NCI-H1930 (cell line): Measurements from ENCODE around the gene SKIC8.

Source experiments
- DNase-seq, 2 experiments: peaks; one replicate each; lab custom pipeline; 2025; lab: John Stamatoyannopoulos, UW

Gene SKIC8

DNA sequence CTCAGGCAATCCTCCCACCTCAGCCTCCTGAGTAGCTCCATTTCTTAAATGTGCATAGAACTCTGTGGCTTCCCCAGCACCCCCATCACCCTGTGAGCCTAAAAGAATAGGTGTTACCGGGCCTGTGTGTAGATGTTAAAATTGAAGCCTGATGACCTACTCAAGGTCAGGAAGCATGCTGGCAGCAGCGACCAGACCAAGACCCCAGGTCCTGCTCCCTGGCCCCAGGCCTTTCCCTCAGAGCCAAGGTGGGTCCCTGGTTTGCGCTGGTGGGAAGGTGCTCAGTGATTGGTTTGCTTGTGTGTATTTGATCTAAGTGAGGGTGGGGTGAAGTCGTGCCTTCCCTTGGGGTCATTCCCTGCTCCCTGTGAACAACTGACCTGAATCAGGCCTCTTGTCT, 22.4 kb upstream of the SKIC8 start:
- DNase-seq: no peak

DNA sequence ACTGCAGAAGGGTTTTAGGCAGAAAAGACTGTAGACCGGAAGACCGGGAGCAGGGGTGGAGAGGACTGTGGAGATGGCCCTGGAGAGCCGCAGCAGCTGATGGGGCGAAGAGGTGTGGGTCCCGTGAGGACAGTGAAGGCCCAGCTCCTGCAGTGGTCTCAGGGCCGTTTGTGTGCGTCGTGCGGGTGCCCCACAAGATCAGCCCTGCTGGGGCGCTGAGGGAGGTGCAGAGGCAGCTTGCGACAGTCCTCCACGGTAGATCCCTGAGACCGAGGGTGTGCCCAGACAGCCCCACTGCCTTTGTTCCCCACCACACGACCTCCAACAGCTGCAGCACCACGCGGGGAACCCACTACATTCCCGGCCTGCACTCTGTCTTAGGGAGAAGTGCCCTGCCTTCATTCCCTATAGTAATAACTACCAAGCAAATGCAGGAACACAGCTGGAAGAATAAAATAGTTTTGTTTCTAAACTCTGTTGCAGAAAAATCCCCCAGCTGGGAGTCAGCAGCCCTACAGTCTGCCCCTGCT, 21.7 kb upstream of the SKIC8 start:
- DNase-seq: no peak

DNA sequence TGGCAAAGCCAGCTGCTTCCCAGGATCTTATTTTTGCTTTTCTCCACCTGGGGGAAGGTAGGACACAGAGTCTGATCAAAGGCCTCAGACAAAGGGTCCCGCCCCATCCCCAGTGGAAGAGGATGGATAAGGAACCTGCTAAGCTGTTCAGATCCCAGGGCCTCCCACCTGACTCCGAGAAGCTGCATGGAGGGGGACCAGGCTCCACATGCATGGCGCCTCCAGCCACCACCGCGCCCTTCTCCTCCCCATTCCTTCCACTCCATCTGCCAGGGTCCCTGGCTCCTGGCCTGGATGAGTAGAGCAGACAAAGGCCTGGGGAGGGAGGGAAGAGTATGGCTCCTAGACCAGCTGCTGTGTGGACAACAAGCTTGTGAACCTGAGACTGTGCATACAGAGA, 20.8 kb upstream of the SKIC8 start:
- no peak for DNase-seq

DNA sequence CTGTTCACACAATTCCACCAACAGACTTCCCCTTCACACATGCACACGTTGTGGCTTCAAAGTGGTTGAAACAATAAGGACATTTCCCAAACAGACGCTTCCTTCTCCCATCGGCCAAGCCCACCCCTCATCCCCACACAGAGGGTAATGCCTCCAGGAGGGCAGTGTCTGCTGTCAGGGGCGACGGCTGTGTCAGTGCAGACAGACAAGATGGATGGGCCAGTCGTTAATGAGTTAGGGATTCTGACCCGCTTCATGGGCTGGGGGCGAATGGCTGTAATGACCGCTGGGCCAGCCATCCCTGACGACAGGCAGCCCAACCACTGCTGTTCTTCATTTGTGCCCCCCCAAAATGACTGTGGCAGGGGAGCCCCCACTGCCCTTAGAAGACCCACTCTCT, 20.2 kb upstream of the SKIC8 start:
- no peak for DNase-seq

DNA sequence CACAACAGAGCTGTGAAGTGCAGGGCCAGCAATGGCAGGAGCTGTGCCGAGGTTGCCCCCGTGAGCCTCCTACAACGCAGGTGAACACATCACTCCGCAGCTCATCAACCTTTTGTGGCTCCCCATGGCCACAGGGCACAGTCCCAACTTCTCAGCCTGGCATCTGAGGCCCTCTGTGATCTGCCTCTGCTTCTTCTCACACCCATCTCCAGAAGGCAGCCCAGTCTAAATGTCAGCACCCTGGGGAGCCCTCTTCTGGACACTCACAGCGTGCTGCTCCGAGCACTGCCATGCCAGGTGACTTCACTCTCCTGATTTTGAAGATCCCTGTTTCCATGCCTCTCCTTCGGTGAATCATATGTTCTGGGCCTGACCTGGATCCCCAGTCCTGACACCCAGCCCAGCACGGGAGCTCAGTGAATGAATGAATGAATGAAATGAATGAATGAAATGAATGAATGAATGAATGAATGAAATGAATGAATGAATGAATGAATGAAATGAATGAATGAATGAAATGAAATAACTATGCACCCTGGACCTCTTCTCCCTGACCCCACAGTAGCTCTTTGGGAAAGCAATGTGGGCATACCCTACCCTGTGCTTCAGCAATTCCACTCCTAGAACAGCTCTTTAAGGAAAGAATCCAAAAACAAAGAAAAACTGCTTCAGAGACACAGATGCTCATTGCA, 17.9 kb upstream of the SKIC8 start:
- no peak for DNase-seq

DNA sequence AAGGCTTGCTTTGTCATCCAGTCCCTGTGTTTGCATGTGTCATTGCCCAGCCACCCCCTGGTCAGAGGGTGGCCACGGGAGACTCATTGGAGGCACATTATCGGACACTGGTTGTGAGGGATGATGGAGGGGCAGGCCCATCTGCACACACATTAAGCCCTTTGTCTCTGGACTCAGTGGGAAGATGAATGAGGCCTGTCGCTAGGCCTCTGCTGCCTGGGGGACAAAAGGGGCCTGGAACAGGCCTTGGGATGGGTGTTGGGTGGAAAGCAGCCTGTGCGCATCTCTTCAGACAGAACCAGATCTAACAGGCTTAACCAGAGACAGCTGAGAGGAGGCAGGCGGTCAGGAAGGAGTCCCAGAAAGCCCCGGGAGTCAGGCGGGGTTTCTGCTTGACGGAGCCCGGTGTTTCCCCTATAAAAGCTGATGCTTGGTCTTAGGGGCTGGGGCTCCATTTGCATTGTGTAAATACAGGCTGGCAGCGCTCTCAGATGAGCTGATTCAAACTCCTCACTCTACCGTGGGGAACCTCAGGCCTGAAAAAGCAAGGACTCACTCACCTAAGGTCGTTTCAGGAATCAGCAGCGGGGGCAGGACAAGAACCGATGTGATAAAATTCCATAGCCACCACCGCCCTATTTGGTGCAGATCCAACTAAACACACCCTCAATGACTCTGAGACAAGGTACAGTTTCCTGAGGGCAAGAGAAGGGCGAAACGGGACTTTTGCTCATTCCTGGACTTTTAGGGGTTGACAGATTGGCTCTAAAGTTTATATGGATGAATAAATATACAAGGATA, 17.1 kb upstream of the SKIC8 start:
- DNase-seq: no peak

DNA sequence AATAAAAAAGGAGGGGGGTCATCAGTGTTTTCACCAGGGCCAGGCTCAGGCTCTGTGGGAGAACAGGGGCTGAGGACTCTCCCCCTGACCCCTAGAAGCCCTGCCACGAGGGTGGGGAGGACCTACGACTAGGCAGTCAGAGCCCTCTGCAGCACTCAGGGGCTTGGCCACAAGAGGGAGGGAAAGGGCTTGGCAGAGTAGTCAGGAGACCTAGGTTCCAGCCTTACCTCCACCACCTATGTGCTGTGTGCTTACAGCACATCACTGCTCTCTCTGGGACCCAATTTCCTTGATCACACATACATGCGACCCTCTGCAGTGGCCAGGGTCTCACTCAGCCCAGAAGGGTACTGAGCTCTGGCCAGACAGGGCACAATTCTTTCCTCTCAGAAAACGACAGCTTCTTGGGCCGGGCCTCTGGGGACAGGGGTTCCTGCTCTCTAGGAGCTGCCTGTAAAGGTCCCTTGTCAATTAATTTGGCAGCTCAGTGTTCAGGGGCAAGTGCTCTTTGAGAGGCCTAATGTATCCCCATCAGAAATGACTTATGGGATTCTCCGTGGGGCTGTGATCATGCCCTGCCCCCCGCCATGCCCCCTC, 16.4 kb upstream of the SKIC8 start:
- no peak for DNase-seq

DNA sequence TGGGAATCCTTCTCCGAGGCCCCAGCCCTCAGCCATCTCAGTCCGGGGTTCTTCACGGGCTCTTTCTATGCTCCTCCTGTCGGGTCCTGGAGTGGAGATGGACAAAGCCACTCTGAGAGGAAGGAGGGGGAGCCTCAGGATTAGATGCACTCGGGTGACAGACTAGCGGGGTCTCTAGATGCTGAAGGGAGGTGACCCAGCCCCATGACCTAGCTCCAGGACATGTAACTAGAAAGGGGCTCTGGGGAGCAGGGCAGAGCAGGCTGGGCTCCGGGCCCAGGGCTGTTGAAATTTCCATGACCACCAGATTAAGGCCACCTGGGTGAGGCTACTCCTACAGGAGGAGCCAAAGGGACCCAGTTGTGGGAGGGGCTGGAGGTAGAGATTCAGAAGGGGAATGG, 14.8 kb upstream of the SKIC8 start:
- DNase-seq: no peak

DNA sequence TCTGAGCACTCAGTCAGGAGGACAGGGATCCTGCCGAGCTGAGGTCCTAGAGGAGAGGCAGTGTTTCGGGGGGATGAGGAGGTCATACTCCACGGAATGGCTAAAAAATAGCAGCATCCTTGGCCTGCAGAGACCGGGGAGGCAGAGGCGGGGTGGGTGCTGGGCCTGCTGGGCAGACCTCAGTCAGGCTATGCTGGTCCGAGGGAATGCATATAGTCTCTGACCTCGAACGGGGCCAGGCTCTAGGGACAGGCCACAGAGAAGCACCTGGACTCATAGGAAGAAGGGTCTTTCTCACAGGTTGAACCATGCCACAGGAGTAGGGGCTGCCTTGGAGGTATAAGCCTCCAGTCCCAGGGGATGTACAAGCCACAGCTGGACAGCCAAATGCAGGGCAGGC, 14.0 kb upstream of the SKIC8 start:
- DNase-seq: no peak

DNA sequence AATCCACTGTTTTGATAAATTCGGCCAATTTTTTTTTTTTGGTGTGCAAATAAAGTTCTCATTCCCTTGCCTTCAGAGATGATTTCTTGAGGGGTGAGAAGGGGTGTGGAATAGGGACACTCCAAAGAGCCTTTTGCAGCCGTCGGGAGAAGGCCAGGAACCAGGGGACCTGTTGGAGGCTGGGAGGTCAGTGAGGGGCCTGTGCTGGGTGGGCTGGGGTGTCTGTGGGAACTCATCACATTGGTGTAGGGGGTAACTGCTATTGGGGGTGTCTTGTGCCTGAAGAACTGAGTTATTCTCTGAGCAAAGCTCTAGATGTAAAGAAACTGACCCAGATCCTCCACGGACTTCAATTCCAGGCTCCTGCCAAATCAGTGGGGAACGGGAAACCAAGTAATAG, 13.5 kb upstream of the SKIC8 start:
- DNase-seq: no peak

DNA sequence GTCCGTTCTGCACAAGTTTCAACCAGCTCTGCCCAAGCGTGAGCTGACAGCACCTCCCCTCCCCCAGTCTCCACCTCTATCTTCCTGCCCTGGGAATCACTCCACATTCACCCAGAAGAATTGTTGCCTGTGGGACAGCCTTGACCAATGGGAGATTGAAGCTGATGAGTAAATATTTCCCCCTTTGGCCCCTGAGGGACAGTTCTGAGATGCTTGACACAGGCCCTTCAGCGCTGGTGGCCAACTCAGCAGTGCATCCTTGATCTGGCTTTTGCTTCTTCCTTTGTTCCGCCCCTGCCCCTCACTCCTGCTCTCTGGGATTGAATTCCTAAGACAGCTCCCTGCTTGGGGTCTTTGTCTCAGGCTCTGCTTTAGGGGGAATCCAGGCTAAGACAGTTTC, 13.1 kb upstream of the SKIC8 start:
- DNase-seq: no peak

DNA sequence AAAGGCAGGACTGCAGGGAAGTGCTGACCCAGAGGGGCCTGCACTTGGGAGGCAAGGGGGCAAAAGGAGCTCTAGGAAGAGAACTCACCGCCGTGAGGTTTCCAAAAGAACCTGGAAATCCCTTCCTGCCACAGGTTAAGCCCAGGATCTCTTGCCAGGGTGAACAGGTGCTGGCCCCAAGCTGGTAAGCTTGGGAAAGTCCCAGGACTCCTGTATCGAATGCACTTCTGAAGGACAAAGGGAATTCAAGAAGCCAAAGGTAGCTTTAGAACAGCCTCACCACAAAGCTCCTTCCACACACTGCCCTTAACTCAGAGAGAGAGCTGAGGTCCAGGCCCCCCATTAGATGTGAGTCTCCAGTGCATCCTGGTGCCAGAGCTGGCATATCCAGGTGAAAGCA, 11.9 kb upstream of the SKIC8 start:
- no peak for DNase-seq

DNA sequence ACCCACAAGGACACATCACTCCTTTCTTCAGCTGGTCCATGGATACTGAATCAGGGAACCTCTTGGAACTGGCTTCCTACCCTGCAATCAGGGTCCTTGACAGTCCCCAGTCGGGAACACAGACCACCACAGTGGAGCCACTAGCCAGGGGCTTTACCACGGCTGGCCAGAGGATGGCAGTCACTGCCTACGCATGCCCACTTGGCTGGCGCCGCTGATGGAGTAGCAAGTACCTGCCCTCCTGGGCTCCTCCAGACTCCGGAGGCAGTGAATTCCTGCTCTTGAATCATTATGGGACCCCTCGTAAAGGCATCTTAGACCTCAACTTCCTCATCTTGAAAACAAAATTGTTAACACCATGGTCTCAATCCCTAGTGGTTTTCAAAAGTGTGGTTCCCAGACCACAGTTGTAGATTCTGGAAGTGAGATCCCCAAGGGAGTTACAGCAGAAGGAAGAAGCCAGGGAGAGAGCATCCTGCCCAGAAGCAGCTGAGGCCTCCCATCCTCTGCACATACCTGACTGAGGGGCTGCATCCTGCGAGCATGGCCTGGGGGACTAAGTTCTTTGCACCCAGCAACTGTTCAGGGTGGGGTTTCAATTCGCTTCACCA, 9.1 kb upstream of the SKIC8 start:
- DNase-seq: peak; percentile 35 to 50

DNA sequence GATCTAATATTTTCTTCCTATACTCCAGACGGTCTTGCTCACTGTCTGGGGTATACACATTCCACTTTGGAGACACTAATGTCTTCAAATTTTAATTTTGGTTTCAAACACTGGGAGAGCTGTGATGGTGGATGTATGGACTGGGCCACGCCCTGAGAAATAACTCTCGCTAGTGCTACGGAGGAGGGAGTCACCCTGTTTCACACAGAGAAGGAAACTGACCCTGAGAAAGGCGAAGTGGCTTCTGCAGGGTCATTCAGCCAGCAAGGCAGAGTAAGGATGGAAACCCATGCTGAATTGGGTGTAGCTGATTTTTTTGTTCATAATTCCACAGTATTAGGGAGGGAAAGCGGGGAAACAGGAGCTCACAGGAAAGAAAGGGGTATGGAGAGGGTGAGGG, 8.6 kb upstream of the SKIC8 start:
- DNase-seq: no peak

DNA sequence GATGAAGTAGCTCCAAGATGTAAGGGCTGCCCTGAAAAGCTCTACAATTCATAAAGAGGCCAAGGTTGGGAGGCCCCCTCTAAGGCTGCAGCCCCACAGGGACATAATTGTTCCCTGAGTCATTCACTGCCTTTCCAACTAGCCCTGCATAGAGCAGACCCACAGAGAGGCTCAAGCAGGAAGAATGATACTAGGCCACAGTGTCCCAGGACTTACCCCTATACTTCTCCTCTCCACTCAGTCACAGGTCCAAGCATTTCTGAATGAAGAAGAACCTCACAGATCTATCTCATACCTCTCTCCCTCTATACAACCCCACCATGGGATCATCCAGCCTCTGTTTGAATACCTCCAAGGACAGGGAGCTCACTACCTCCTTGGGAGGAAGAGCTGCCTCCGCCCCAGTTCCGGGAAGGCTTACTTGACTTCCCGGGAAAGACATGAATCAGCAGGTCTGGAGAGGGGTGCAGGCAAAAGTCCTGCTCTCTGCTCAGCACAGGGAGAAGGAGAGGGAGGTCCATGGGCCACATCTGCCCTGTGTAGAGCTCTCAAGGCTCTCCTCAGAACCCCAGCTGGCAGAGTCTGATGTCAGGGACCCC, 6.9 kb upstream of the SKIC8 start:
- DNase-seq: no peak

DNA sequence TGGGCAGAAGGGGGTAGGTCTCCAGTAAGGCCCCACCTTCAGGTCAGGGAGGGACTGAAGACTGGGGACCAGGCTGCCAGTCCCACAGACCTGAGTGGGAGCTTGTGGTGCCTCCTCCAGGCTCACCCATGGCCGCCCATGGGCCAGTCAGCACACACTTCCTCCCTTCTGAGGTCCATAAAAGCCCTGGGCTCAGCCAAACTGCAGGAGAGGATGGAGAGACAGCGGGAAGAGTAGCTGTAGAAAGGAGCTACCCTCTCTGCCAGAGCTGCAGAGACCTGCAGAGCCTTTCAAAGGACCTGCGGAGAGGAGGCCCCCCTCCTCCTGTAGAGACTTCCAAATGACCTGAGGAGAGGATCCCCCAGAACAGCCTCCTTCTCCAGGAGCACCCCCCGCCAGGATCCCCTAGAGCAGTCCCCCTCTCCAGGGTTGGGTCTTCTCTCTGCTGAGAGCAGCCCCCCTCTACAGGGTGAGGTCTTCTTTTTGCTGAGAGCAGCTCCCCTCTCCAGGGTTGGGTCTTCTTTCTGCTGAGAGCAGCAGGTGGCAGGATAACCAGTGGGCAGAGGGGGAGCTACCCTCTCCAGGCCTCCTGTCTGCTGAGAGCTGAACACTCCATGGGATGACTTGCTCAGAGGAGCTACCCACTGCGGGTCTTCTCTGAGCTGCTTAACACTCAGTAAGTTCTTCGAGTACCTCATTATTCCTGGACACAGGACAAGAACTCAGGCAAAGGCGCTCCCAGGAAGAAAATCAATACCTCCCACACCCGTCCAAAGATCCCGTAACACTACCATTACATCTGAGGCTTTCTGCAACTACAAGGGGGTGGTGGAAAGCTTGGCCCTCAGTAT, 5.0 kb upstream of the SKIC8 start:
- DNase-seq: no peak

DNA sequence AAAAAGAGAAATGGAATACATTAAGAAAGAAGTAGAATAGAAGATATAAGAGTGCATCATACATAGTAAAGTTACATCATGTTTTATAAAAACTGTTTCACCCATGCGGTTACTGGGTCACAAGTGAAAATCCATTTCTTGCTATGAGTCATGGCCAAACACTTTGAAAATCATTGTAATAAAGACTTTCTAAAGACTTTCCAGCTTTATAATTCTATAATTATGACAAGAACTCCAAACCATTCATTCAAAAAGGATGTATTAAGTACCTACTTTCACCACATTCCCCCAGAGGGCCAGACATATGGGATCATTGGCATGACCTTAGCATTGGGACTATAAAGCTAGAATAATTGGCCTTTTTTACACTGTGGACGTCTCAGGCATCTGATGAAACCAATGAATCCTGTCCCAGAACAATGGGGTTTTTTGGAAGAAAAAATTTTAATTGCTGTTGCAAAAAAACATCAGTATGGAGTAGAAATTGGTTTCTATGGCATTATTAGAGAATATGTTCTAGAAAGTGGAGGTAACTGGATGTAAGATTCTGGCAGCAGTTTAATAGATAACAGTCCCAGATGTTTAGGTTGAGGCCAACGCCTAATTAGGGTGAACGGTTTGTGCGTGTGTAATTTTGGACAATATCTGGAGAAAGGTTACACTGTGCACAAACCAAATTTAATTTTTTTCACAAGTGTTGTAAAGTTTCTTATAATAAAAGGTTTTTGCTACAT, 3.3 kb upstream of the SKIC8 start:
- DNase-seq: no peak

DNA sequence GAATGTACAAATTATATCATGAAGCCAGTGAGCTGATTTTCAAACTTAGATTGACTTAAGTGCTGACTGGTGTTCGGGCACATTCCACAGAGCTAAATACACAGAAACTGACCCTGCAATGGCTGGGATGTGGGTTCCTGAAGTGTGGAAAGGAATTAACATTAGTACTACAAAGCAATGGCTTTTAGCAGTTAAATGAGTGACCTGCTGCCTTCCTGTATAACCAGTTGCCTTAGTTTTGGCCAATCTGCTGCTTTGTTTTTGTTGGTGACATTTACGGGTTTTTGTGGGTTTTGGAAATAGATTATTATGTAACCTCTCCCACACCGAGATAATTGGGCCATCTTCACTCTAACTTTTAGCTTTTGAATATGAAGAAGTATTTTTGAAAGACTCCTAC, 2.4 kb upstream of the SKIC8 start:
- DNase-seq: no peak

DNA sequence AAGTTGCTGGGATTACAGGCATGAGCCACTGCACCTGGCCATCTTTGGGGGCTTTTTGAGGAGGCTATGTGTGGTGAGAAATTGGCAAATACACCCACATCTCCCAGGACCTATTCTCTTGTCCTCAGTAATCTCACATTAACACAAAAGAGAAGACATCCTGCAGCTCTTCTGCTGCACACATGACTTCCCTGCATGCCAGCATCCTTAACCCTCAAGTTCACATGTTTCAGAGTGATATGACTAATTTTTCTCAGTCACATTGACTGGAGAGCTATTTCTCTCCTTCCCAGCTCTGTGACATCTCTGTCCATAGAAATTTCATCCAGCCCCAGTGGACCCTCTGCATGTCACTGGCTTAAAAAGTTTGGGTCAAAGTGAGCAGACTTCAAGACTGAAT, 1.9 kb upstream of the SKIC8 start:
- DNase-seq: no peak

DNA sequence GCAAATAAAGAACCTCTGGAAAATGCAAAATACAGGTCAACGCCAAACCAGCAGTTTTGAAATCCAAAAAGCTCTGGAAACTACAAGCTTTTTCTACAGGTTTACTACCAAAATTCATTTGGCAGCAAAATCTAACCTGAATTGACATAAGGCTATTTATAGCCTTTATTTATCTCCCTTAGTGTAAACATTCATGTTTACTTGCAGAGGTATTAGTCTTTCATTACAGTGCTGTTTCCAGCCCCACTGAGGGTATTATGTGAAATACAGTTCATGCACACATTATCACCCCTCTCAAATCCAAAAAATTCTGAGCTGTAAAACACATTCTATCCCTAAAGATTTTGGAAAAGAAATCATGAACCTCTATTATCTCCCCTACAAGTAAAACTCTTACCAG, 7.2 kb downstream of the SKIC8 start:
- DNase-seq: no peak

DNA sequence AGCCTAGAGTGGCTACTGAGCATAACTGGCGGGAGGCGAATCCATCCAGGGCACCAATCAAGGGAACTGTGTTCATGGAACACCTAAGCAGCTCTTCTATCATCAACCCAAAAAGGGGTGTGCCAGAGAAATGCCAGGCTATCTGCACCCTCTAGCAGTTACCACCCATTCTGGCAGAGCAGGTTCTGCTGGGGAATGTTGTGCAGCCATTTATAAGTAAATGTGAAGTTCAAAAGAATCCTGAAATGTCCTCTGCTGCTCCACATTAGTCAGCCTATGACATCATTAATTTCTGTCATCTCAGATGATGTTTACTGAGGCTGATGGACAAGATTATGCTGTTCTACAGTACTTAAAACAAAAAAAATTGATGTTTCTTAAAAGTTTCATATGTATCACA, 7.7 kb downstream of the SKIC8 start:
- DNase-seq: no peak
